A549 (cell line): ENCODE results near the gene RYR3.

Source experiments
- CHD2 ChIP-seq: fragments of 150-350 bp; IDR thresholded peaks from 2 replicates; pipeline ENCODE4 v1.6.1; 2014; ENCODE audit warnings: low read length; ENCODE audit not compliant: partially characterized antibody
- EP300 ChIP-seq, 2 experiments: fragments of >200 bp; sonication (Bioruptor Twin); formaldehyde crosslinking; IDR thresholded peaks; 2 replicates in 1 of 2; 3 replicates in 1 of 2; pipeline ENCODE4 v1.6.1; 2016 to 2017
- ESRRA ChIP-seq: fragments of 150-350 bp; IDR thresholded peaks from 2 replicates; pipeline ENCODE4 v1.6.1; 2014; ENCODE audit warnings: mild to moderate bottlenecking, low read length, borderline replicate concordance
- GATA3 ChIP-seq: IDR thresholded peaks from 2 replicates; pipeline ENCODE4 v1.6.1; 2012; ENCODE audit warnings: borderline replicate concordance
- HDAC2 ChIP-seq: fragments of 200-600 bp; sonication (generic); IDR thresholded peaks from 2 replicates; pipeline ENCODE4 v1.6.1; 2016
- JUNB ChIP-seq: fragments of >200 bp; sonication (Bioruptor Twin); formaldehyde crosslinking; IDR thresholded peaks from 2 replicates; pipeline ENCODE4 v1.6.1; 2016
- MAFK ChIP-seq: fragments of 450-650 bp; IDR thresholded peaks from 2 replicates; pipeline ENCODE4 v1.6.1; 2014; ENCODE audit not compliant: partially characterized antibody
- PHF8 ChIP-seq: fragments of 200-600 bp; sonication (generic); IDR thresholded peaks from 2 replicates; pipeline ENCODE4 v1.6.1; 2016; ENCODE audit warnings: low read depth, mild to moderate bottlenecking, antibody characterized with exemption, moderate library complexity, borderline replicate concordance
- POLR2A ChIP-seq: IDR thresholded peaks from 2 replicates; pipeline ENCODE4 v1.6.1; 2012; ENCODE audit warnings: mild to moderate bottlenecking, low read length
- RARB ChIP-seq: fragments of 250-450 bp; sonication (Bioruptor Pico); IDR thresholded peaks from 2 replicates; pipeline ENCODE4 v1.8.0; 2021; ENCODE audit warnings: mild to moderate bottlenecking, moderate library complexity
- REST ChIP-seq: fragments of 200-600 bp; sonication (generic); IDR thresholded peaks from 2 replicates; pipeline ENCODE4 v1.6.1; 2016; ENCODE audit warnings: antibody characterized with exemption, mild to moderate bottlenecking, moderate library complexity
- ZC3H11A ChIP-seq: fragments of 450-650 bp; IDR thresholded peaks from 2 replicates; pipeline ENCODE4 v1.6.1; 2014; ENCODE audit warnings: antibody characterized with exemption, mild to moderate bottlenecking
- ZFP36 ChIP-seq: fragments of 450-650 bp; IDR thresholded peaks from 2 replicates; pipeline ENCODE4 v1.6.1; 2014; ENCODE audit warnings: borderline replicate concordance; ENCODE audit not compliant: partially characterized antibody
- TF ChIP-seq, protein P1 (sequence below): fragments of >200 bp; sonication (Bioruptor Twin); formaldehyde crosslinking; IDR thresholded peaks from 3 replicates; pipeline ENCODE4 v1.5.1; 2016

- TF ChIP-seq RARB (CRISPR knock-in tag) (no peak), JUNB (no peak), ESRRA (no peak), EP300 (IDR thresholded peaks at IDR 0.05) (no peak), CHD2 (no peak), PHF8 (no peak), GATA3 (no peak), MAFK (no peak), HDAC2 (no peak), REST (no peak), POLR2A (no peak), ZC3H11A (no peak), ZFP36 (no peak)
- TF ChIP-seq, protein P1, sequence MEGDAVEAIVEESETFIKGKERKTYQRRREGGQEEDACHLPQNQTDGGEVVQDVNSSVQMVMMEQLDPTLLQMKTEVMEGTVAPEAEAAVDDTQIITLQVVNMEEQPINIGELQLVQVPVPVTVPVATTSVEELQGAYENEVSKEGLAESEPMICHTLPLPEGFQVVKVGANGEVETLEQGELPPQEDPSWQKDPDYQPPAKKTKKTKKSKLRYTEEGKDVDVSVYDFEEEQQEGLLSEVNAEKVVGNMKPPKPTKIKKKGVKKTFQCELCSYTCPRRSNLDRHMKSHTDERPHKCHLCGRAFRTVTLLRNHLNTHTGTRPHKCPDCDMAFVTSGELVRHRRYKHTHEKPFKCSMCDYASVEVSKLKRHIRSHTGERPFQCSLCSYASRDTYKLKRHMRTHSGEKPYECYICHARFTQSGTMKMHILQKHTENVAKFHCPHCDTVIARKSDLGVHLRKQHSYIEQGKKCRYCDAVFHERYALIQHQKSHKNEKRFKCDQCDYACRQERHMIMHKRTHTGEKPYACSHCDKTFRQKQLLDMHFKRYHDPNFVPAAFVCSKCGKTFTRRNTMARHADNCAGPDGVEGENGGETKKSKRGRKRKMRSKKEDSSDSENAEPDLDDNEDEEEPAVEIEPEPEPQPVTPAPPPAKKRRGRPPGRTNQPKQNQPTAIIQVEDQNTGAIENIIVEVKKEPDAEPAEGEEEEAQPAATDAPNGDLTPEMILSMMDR = no peak
Measured at GRCh38 chr15:33551860-33552259, 241.1 kb downstream of the RYR3 start.
